Fibroblast of pulmonary artery (primary cell): ENCODE measurements around the gene POLK.
A peak's percentile ranks its signal among the peaks of the same experiment; 100 is the strongest.

Experiments
- DNase-seq: peaks from one replicate; pipeline ENCODE4 v3.0.0-alpha.2; 2010; ENCODE audit warnings: low read depth
- H3K4me3 ChIP-seq: replicated peaks from 2 replicates; pipeline ENCODE4 v1.5.1; 2011; ENCODE audit warnings: low read depth, mild to moderate bottlenecking, control low read depth, low read length, moderate library complexity
- TF ChIP-seq, protein P1 (sequence below): IDR thresholded peaks from 2 replicates; pipeline ENCODE4 v1.5.1; 2011; ENCODE audit warnings: mild to moderate bottlenecking, control low read depth, low read length, inconsistent platforms; ENCODE audit errors: missing control alignments

Gene POLK

DNA sequence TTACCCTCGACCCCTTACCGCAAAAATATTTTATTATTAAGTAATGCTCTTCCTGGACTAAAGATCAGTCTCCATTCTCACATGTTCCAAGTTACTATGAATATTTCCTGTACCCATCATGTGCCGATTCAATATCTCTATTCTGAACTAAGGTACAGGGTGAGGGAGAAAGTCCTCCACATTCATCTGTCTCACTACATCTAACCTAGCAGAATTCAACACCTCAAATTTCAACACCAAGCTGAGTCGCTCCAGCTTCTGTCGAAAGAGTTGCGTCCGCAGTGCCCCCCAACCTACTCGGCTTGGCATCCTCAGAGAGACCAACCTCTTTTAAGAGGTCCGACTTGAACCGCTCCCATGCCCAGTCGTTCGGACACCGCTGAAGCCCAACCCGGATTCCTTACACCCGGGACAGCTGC is 1.3 kb upstream of the POLK start:
- peak; percentile 43 for DNase-seq
- TF ChIP-seq, protein P1, sequence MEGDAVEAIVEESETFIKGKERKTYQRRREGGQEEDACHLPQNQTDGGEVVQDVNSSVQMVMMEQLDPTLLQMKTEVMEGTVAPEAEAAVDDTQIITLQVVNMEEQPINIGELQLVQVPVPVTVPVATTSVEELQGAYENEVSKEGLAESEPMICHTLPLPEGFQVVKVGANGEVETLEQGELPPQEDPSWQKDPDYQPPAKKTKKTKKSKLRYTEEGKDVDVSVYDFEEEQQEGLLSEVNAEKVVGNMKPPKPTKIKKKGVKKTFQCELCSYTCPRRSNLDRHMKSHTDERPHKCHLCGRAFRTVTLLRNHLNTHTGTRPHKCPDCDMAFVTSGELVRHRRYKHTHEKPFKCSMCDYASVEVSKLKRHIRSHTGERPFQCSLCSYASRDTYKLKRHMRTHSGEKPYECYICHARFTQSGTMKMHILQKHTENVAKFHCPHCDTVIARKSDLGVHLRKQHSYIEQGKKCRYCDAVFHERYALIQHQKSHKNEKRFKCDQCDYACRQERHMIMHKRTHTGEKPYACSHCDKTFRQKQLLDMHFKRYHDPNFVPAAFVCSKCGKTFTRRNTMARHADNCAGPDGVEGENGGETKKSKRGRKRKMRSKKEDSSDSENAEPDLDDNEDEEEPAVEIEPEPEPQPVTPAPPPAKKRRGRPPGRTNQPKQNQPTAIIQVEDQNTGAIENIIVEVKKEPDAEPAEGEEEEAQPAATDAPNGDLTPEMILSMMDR: no peak
- H3K4me3 ChIP-seq: peak overlapping the region; percentile 76

DNA sequence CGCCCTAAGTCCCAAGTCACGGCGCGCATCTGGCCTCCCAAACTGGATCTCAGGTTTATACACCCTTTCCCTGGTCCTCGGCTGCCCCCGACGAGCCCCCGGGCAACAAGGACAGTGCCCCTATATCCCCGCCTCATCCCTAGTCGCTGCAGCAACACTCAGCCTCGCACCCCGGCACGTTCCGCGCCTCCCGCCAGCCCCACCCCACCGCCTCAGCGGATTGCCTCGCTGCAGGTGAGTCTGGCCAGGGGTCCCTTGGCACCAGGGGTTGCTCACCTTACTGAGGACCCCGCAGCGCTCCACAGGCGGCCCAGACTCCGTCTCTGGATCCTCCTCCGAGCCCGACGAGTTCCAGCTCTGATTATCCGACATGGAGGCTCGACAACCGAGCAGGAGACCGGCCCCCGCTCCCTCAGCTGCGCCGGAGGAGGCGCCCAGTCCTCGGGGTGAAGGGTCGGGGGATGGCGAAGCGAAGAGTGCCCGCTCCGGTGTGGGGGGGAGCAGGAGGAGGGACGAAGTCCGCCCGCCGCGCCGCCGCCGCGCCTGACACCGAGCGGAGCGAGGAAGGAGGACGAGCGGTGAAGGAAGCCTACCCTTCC is 756 bp upstream of the POLK start:
- peak overlapping the region; percentile 76 for H3K4me3 ChIP-seq
- TF ChIP-seq, protein P1: no peak
- DNase-seq: peak; percentile 28

DNA sequence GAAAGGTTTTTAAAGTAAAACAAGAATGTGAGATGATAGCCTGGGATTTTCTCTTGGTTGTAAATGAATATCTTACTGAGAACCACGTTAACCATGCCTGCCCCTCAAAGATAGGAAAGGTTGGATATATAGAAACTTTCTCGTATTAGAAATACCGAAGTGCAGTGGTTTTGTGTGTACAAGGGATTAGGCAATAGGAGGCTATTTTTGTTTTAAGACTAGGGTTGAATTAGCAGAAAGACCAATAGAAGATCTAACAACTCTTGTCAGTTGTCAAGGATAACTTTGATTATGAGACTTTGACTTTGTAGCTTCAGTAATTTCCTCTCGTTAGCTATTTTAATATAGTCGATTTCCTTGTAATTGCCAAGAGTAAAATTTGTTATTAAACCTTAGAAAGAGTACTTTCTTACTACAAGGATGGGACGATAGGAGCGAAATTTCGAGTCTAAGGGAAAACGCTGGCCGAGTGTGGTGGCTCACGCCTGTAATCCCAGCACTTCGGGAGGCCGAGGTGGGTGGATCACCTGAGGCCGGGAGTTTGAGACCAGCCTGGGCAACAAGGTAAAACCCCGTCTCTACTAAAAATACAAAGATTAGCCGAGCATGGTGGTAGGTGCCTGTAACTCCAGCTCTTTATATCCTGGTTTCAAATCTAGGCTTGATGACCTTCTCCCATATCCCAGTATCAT is 838 bp downstream of the POLK start:
- peak overlapping the region; percentile 76 for H3K4me3 ChIP-seq
- TF ChIP-seq, protein P1: no peak
- DNase-seq: peak; percentile 22

DNA sequence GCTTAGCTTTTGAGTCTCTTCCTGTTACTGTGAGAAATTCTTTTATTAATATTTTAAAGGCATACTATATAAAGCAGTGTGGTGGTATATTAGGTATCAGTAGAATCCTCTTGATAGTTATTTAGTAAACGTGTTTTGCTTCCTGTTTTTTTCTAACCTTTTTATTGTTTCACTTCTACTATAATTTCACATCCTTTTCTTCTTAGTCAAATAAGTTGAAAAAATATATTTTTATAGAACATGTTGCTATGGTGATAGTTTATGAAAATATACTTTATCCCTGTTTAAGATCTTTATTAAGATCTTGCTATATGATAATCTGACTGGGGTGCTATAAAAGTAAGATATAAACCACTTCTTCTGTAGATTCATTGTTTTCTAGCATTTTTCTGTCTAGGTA is 2.1 kb downstream of the POLK start:
- H3K4me3 ChIP-seq: no peak overlapping the region
- TF ChIP-seq, protein P1: no peak
- no peak for DNase-seq

DNA sequence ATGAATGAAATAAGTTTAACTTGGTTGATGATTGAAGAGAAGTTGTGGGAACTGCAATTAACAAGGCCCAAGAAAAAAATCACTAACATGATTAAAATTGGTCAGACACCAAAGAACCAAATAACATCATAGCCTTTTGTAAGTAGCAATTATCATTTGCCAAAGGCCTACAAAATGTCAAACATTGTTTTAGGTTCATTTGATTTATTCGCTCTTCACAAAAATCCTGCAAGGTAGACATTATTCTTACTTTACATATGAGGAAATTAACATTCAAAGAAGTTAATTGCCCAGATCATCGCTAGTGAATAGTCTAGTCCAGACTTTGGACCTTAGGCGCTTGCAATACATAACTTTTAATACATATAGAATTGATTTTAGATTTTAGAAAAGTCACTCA is 2.6 kb downstream of the POLK start:
- H3K4me3 ChIP-seq: no peak overlapping the region
- DNase-seq: no peak
- TF ChIP-seq, protein P1: no peak

DNA sequence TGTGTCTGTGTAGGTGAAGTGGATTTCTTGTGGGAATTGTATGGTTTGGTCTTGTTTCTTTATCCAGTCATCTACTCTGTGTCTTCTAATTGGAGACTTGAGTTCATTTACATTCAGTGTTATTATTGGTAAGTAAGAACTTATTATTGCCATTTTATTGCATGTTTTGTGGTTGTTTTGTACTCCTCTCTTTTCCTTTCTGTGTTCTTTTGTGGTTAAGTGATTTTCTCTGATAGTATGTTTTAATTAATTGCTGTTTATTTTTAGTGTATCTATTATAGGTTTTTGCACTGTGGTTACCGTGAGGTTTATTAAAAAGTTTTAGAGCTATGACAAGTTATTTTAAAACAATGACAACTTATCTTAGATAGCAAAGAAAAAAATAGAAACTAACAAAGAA is 8.1 kb downstream of the POLK start:
- H3K4me3 ChIP-seq: no peak overlapping the region

More for the DNA sequence above, 8.1 kb downstream of the POLK start:
- no peak for DNase-seq
- TF ChIP-seq, protein P1: no peak
